ENCODE results near the gene NFATC1.

The NFATC1 gene

DNA sequence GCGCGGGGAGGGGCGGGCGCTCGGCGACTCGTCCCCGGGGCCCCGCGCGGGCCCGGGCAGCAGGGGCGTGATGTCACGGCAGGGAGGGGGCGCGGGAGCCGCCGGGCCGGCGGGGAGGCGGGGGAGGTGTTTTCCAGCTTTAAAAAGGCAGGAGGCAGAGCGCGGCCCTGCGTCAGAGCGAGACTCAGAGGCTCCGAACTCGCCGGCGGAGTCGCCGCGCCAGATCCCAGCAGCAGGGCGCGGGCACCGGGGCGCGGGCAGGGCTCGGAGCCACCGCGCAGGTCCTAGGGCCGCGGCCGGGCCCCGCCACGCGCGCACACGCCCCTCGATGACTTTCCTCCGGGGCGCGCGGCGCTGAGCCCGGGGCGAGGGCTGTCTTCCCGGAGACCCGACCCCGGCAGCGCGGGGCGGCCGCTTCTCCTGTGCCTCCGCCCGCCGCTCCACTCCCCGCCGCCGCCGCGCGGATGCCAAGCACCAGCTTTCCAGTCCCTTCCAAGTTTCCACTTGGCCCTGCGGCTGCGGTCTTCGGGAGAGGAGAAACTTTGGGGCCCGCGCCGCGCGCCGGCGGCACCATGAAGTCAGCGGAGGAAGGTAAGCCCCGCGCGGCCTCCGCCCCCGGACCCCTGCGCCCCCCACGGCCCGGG, at the start of gene NFATC1:
TSS of gene NFATC1 (plus strand) at position 170 of the 644 bp plus-strand sequence. CDS start at position 465, 295 bp downstream.
- peak in 1 of 2 experiments; percentile 44 for DNase-seq (ENCODE audit: low read depth in 2 of 2)

DNA sequence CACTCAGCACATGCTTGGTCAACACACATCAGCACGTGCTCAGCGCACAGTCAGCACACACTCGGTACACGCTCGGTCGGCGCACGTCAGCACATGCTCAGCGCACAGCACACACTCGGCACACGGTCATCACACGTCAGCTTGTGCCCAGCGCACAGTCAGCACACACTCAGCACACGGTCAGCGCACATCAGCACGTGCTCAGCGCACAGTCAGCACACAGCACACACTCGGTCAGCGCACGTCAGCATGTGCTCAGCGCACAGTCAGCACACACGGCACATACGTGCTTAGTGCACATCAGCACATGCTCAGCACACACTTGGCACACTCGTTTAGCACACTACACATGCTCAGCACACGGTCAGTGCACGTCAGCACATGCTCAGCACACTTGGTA, 49.7 kb upstream of the NFATC1 start:
- no peak for DNase-seq (ENCODE audit: low read depth in 2 of 2)

DNA sequence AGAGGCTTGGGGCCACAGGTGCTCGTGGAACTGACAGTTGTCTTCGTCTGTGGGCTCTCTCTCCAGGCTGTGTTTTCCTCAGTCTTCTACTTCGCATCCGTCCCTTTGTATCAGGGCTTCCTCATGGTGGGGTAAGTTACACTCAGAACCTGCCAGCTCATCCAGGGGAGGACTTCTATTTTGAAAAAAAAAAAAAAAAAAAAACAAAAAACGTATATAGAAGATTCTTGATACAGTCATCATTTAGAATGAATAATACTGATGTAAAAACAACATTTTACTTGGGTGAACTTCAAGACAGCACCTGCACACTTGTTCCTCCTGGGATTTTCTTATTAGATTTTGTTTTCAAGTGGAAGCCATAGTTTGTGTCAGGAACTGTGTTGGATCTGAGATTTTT, 47.7 kb upstream of the NFATC1 start:
- no peak for DNase-seq (ENCODE audit: low read depth in 2 of 2)

DNA sequence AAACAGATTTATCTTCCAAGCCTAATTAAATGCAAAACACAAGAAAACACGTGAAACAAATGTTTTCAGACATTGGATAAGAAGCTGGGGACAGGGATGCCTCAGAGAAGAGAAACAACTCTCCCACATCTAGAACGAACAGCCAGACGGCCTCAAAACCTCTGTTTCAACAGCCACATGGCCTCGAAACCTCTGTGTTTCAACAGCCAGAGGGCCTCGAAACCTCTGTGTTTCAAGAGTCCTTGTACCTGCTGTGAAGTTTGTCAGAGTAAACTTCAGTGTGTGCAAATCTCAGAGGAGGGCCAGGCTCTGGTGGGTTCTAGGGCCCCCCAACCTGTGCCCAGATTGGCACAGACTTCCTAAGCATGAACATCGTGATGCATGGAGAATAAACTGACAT, 43.3 kb upstream of the NFATC1 start:
- DNase-seq (ENCODE audit: low read depth in 2 of 2) = no peak

DNA sequence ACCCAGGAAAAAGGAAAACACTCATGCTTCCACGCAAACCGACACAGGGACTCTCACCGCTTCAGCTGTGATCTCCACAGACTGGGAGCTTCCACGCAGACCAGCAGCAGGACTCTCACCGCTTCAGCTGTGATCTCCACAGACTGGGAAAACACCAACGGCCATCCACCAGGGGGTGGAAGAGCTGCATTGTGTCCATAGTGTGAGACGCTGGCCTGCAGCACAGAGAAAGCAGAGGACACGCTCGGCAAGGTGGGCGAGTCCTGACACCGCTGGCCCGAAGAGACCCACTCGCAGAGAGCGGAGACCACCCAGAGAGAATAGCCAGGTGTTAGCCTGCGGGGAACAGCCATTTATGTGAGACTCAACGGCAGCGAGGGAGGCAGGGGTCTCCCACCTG, 42.5 kb upstream of the NFATC1 start:
- no peak for DNase-seq (ENCODE audit: low read depth in 2 of 2)

DNA sequence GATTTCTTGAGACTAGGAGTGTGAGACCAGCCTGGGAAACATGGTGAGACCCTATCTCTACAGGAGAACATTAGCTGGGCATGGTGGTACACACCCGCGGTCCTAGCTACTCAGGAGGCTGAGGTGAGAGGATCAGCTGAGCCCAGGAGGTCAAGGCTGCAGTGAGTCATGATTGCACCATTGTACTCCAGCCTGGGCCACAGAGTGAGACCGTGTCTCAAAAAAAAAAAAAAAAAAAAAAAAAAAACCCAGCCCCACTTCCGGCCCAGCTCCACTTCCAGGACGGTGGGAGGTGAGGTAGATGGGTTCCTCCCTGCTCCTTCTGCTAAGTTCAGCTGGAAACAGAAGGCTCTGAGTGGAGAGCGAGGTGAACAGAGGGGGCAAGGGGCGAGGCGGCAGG, 41.4 kb upstream of the NFATC1 start:
- no peak for DNase-seq (ENCODE audit: low read depth in 2 of 2)

DNA sequence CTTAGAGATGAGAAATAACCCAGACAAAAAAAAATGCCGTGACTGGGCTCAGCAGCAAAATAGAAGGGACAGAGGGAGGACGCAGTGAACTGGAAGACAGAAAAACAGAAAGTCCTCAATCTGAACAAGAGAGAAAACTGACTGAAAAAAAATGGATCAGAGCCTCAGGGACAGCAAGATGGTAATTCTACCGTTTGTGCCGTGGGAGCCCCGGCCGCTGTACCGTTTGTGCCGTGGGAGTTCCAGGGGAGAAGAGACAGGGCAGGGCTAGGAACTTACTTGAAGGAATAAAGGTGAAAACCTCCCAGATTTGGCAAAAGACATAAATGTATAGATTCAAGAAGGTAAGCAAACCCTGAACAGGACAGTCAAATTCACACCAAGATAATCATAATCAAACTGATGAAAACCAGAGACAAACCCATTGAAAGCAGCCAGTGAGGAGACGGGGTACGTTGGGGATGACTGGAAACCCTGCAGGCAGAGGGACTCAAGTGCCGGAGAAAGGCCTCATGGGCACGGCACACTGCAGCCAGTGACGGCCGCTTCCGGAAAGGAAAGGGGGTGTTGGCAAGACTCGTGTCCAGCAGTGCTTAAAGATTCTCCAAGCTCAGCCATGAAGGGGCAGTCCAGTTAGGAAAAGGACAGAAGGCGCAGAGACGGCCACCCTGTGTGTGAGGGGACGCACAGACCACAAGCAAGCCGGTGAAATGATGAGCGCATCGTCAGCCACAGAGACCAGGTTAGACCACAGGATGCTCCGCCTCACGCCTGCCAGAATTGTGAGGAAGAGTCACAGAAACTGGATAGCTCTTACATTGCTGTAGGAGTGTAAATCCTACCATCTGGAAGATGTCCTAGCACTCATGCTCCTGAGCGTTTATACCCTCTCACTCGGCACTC, 40.0 kb upstream of the NFATC1 start:
- no peak for DNase-seq (ENCODE audit: low read depth in 2 of 2)

DNA sequence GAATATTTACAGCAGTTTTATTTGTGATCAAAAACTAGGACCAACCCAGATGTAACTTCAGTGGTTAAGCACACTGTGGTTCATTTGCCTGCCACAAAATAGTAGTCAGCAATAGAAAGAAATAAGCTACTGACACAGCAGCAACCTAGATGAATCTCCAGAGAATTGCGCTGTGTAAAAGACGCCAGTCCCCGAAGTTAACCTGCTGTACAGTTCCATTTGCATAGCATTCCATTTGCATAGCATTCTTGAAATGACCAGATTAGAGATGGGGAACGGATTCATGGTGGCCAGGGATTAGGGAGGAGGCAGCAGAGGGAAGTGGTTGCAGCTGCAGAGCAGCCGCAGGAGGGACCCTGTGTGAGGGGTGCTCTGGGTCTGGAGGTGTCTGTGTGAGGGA, 39.3 kb upstream of the NFATC1 start:
- DNase-seq (ENCODE audit: low read depth in 2 of 2) = no peak

DNA sequence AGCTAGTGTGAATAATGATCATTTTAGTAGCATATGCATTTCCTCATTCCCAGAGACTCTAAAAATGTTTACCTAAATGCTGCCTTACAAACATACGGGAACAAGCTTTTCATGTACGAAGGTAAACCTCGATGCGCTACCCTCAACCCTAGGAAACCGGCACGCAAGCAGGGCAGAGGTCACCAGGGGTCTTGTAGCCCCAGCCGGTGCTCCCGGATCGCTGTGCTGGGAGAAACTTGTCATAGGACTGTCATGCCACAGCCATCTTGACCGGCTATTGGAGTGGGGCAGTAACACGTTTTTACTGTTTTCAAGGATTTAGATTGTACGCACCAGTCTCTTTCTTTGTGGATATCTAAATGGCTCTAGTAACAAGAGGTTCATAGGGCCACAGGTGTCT, 34.8 kb upstream of the NFATC1 start:
- DNase-seq (ENCODE audit: low read depth in 2 of 2) = no peak

DNA sequence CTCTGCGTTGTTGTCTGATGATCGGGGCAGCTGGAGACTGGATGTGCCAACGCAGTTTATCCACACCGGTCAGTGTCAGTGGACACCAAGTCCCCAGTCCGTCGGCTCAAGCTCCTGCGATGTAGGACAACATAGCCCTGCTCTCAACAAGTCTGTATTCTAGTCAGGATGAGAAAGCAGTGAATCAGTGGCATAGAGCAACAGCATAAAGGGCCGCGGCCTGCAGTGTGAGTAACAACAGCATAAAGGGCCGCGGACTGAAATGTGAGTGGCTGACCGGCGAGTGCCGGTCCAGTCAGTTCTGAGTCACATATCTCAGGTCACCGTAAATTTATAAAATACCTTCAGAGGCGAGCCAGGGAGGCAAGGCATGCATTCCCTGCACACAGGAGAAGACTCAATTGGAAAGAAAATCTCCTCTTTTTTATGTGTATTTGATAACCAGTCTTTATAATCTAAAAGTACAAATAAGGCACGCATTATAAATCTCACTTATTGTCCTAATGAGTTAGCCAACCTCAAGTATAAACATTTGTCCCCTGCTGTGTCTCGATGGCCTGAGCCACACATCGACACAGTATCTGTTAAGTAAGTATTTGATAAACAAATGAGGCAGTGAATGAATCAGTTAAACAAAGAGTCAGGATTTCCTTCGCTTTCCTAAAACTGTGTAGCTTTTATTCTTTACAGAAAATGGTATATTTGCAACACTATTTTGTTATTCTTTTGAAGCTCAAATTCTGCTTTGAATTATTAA, 33.8 kb upstream of the NFATC1 start:
- no peak for DNase-seq (ENCODE audit: low read depth in 2 of 2)

DNA sequence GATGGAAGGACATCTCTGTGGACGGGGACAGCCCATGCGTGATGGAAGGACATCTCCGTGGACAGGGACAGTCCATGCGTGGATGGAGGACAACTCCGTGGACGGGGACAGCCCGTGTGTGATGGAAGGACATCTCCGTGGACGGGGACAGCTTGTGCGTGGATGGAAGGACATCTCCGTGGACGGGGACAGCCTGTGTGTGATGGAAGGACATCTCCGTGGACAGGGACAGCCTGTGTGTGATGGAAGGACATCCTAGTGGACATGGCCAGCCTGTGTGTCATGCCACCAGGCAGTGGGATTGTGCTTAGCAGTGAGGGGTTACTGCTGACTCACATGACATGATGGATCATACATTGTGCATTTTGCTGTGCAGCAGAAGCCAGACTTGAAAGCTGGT, 30.0 kb upstream of the NFATC1 start:
- no peak for DNase-seq (ENCODE audit: low read depth in 2 of 2)

DNA sequence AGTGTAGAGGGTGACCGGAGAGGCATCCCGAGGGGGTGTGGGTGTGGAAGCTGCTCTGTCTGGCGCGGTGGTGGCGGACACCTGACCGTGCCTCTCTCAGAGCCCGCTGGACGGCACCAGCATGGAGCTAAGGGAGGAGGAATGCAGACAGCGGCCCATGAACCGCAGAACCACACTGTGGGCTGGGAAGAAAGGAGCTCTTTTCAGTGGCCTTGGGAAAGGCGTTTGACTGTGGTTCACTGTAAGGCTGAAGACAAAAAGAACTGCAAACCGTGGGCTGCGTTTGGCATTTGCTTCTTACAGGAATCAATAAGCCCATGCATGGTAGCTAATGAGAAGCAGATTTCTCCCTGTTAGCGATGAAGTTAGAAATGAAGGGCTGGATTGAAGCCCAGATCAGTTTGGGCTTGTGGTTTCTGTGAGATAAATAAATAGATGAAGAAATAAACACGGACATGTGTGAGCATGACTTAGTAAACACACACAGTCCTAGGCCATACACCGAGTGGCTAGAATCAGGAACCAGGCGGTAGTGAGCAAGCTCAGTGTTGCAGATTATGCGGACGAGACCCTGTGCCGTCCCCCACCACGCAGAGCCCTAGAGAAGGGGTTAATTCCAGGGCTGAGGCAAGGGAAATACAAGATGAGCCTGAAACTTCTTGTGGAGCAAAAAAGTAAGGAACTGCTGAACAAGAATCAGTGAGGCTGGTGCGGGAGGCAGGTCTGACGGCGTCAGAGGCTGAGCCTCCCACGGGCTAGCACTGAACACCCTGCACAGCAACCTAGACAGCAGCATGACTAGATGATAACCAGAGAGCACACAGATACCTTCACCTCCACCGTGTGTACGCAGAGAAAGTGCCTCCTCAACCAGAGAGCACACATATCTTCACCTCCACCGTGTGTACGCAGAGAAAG, 29.3 kb upstream of the NFATC1 start:
- peak; percentile 91 for DNase-seq (ENCODE audit: low read depth in 2 of 2)

DNA sequence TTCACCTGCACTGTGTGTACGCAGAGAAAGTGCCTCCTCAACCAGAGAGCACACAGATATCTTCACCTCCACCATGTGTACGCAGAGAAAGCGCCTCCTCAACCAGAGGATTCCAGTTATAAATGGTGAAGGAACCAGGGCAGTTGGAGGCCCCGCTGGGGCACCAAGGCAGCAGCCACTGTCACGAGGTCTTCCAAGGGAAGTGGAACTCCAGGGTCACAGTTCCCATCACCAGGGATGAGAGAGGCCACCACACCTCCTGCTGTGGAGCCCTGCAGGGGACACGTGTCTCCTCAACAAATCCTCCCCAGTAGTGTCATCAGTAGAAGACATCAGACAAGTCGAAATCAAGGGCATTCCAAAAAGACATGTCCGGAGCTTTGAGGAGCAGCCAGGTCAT, 28.2 kb upstream of the NFATC1 start:
- no peak for DNase-seq (ENCODE audit: low read depth in 2 of 2)

DNA sequence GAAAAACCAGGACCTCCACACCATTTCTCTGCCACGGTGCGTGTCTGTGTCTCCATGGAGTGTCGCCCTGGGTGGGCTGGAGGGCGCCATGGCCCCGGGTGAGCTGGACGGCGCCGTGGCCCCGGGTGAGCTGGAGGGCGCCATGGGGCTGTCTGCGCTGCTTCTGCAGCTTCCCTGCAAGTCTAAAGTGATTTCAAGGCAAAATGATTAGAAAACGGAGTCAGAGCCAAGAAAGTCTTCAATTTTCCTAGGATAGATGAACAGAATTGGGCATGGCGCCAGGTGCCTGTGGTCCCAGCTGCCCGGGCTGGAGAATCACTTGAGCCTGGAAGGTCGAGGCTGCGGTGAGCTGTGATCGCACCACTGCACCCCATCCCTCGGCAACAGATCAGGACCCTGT, 27.7 kb upstream of the NFATC1 start:
- no peak for DNase-seq (ENCODE audit: low read depth in 2 of 2)

DNA sequence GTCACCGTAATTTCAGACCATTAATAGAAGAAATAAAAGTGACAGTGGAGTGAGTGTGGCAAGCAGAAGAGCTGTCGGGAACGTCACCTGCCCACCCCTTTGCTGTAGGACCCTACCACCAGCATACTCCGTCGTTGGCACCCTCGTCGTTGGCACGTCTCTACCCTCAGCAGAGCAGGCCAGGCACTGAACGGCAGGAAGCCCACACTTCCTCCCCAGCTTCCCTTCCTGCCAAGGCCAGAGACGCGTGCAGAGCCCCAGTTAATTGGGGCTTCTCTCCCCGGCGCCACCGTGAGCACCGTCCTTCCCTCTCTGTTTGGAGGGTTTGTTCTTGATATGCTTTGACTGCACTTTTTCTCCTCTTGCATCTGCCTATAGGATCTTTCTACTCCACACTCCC, 27.0 kb upstream of the NFATC1 start:
- no peak for DNase-seq (ENCODE audit: low read depth in 2 of 2)

DNA sequence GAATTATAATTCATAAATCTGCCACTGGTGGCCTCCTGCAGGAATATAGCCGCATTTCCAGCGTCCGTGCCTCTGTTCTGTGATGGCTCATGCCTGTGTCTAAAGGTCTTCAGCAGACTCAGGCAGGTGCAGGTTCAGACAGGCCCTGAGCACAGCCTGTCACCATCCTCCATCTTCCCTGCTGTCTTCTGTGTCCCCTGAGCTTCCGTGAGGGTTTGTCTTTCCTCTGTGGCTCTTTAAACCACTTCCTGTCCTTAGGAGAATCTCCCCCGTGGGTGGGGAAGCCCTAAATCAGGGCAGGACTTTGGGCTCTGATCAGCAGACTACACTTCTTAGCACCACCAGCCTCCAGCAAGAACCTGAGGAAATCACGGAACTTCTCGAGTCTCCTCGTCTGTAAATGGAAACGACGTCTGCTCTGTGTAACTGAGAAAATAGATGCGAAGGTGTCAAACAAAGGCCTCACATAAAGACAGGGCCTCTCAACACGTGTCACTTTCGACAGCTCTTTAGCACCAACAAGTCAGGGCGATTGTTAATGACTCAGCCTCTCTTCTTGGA, 24.1 kb upstream of the NFATC1 start:
- no peak for DNase-seq (ENCODE audit: low read depth in 2 of 2)

DNA sequence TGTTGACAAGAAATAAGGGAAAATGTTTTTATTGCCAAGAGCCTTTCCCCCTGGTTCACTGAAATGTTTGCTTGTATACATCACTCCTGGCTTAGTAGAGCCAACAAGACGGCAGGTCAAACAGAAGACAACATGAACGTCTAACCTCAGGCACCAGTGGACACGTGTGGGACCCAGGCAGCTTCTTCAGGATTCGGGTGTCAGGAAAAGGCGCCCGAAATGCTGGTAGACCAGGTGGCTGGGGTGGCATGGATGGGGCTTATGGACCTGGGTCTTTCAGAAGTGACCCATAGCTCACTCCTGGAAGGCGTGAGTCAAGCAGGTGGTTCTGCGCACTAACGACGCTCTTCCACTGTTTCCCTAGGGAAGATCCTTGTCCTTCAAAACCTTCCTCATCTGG, 23.3 kb upstream of the NFATC1 start:
- DNase-seq (ENCODE audit: low read depth in 2 of 2) = no peak

DNA sequence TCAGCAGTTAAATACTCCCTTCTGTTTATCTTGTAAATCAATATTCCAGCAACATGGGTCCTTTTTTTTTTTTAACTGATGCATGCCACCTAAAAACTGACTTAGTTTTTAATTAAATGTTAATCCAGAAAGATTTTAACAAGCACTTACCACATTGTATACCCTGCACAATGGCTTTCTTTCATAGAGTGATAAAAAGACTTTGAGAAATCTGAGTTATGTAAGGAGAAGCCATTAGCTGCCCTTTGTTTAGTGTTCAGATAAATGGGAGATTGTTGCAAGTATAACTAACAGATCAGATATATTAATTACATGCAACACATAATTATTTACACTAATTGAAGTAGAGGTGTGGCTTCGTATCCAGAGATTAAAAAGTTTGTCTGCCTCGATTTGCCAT, 22.7 kb upstream of the NFATC1 start:
- DNase-seq (ENCODE audit: low read depth in 2 of 2) = no peak

DNA sequence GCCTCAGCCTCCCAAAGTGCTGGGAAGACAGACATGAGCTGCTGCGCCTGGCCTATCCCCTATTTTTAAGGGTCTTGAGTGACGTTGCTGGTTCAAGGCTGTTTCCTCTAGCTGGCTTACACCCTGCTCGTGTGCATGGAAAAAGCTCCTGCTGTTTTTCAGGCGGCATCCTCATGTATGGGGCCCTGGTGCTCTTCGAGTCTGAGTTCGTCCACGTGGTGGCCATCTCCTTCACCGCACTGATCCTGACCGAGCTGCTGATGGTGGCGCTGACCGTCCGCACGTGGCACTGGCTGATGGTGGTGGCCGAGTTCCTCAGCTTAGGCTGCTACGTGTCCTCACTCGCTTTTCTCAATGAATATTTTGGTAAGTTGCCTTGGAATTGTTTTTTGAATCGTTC, 22.0 kb upstream of the NFATC1 start:
- DNase-seq (ENCODE audit: low read depth in 2 of 2) = no peak

DNA sequence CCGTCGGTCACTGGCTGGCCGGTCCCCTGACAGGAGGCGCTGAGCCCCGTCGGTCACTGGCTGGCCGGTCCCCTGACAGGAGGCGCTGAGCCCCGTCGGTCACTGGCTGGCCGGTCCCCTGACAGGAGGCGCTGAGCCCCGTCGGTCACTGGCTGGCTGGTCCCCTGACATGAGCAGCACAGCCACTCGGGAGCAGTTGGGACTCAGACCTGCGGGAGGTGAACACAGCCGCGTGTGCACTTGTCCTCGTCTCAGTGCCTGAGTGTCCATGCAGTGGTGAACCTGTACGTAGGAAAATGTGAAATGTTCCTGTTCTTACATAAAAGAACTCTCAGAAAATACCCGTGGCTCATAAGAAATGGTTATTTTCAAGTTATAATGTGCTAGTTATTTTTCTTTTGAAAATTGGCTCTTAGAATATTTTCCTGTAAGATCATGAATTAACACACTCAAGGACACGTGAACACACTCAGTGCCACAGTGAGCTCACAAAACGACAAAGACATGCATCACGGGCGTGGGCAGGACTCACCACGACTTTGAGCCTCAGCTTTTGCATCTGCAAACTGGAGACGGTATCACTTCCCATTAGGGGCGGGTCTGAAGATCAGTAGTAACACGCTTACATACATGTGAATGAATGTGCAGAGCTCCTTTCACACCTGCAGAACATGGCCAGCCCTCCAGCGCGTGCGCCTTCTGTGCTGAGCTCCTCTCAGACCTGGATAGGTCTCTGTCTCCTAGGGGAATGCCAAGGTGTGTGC, 21.1 kb upstream of the NFATC1 start:
- no peak for DNase-seq (ENCODE audit: low read depth in 2 of 2)

Measured in fibroblast of skin of left biceps (primary cell).